ENCODE data around the gene ULBP3. TPM values are rescaled to one million over a fixed set of nuclear protein-coding genes. Genes with fewer than 3 reads are reported as not detected.

The ULBP3 gene
- total RNA-seq, 1 donor = 11.2 TPM

GRCh38 chr6:150055131-150055530 is 13.8 kb downstream of the ULBP3 start:
- Histone ChIP-seq H3K27ac (ENCODE audit: low read depth, low read length) (no peak overlapping the region), H3K79me2 (ENCODE audit: insufficient read depth, low read length) (no peaks in the 10 kb centered on the region), H3K36me3 (ENCODE audit: insufficient read depth, low read length) (no peaks in the 10 kb centered on the region), H3K4me1 (ENCODE audit: insufficient read depth, low read length) (no peaks in the 10 kb centered on the region), H2AFZ (ENCODE audit: low read length) (no peak overlapping the region), H3K4me2 (ENCODE audit: insufficient read depth, low read length) (no peak overlapping the region), H3K9me3 (ENCODE audit: low read depth, low read length) (no peaks in the 10 kb centered on the region), H4K20me1 (ENCODE audit: insufficient read depth, low read length) (no peaks in the 10 kb centered on the region), H3K27me3 (ENCODE audit: insufficient read depth, low read length) (peaks cover 42% of the 10 kb centered on the region), H3K4me3 (ENCODE audit: insufficient read depth, low read length) (no peak overlapping the region)
- no peak for DNase-seq (ENCODE audit: insufficient read length, low spot score, missing footprints)
- no peak for TF ChIP-seq CTCF (IDR thresholded peaks at IDR 0.05; ENCODE audit: extremely low read depth, low read depth, low read length)

- no peaks in the 10 kb centered on the region for H4K20me1 ChIP-seq (ENCODE audit: insufficient read depth, low read length)
- TF ChIP-seq CTCF (IDR thresholded peaks at IDR 0.05; ENCODE audit: extremely low read depth, low read depth, low read length) = no peak
- peaks cover 42% of the 10 kb centered on the region for H3K27me3 ChIP-seq (ENCODE audit: insufficient read depth, low read length)
- H3K4me2 ChIP-seq (ENCODE audit: insufficient read depth, low read length) = no peak overlapping the region
- no peak for DNase-seq (ENCODE audit: insufficient read length, low spot score, missing footprints)
- no peak overlapping the region for H3K27ac ChIP-seq (ENCODE audit: low read depth, low read length)
- no peak overlapping the region for H3K4me3 ChIP-seq (ENCODE audit: insufficient read depth, low read length)
- H3K79me2 ChIP-seq (ENCODE audit: insufficient read depth, low read length) = no peaks in the 10 kb centered on the region
- no peaks in the 10 kb centered on the region for H3K9me3 ChIP-seq (ENCODE audit: low read depth, low read length)
- H3K36me3 ChIP-seq (ENCODE audit: insufficient read depth, low read length) = no peaks in the 10 kb centered on the region
- H2AFZ ChIP-seq (ENCODE audit: low read length) = no peak overlapping the region
- H3K4me1 ChIP-seq (ENCODE audit: insufficient read depth, low read length) = no peaks in the 10 kb centered on the region
Observed at GRCh38 chr6:150053450-150053849, 15.5 kb downstream of the ULBP3 start.

- Histone ChIP-seq H3K36me3 (ENCODE audit: insufficient read depth, low read length) (no peaks in the 10 kb centered on the region), H3K4me3 (ENCODE audit: insufficient read depth, low read length) (no peak overlapping the region), H4K20me1 (ENCODE audit: insufficient read depth, low read length) (no peaks in the 10 kb centered on the region), H3K79me2 (ENCODE audit: insufficient read depth, low read length) (no peaks in the 10 kb centered on the region), H2AFZ (ENCODE audit: low read length) (no peak overlapping the region), H3K27me3 (ENCODE audit: insufficient read depth, low read length) (peaks cover 45% of the 10 kb centered on the region), H3K4me2 (ENCODE audit: insufficient read depth, low read length) (no peak overlapping the region), H3K27ac (ENCODE audit: low read depth, low read length) (no peak overlapping the region), H3K4me1 (ENCODE audit: insufficient read depth, low read length) (no peaks in the 10 kb centered on the region), H3K9me3 (ENCODE audit: low read depth, low read length) (no peaks in the 10 kb centered on the region)
- no peak for TF ChIP-seq CTCF (IDR thresholded peaks at IDR 0.05; ENCODE audit: extremely low read depth, low read depth, low read length)
- no peak for DNase-seq (ENCODE audit: insufficient read length, low spot score, missing footprints)
Observed at GRCh38 chr6:150050846-150051245, 18.1 kb downstream of the ULBP3 start.

GRCh38 chr6:150048099-150048498 is 20.8 kb downstream of the ULBP3 start:
- no peak for TF ChIP-seq CTCF (IDR thresholded peaks at IDR 0.05; ENCODE audit: extremely low read depth, low read depth, low read length)
- Histone ChIP-seq H3K36me3 (ENCODE audit: insufficient read depth, low read length) (no peaks in the 10 kb centered on the region), H3K4me1 (ENCODE audit: insufficient read depth, low read length) (no peaks in the 10 kb centered on the region), H3K4me3 (ENCODE audit: insufficient read depth, low read length) (no peak overlapping the region), H3K27ac (ENCODE audit: low read depth, low read length) (no peak overlapping the region), H3K27me3 (ENCODE audit: insufficient read depth, low read length) (peaks cover 31% of the 10 kb centered on the region), H3K79me2 (ENCODE audit: insufficient read depth, low read length) (no peaks in the 10 kb centered on the region), H2AFZ (ENCODE audit: low read length) (no peak overlapping the region), H4K20me1 (ENCODE audit: insufficient read depth, low read length) (no peaks in the 10 kb centered on the region), H3K4me2 (ENCODE audit: insufficient read depth, low read length) (no peak overlapping the region), H3K9me3 (ENCODE audit: low read depth, low read length) (no peaks in the 10 kb centered on the region)
- no peak for DNase-seq (ENCODE audit: insufficient read length, low spot score, missing footprints)
